Glutamatergic neuron (in vitro differentiated cells): ENCODE data around the gene SLC35B1. TPM values are rescaled to one million over a fixed set of nuclear protein-coding genes. Genes with fewer than 3 reads are reported as not detected.

ENCODE experiments used
- DNase-seq: peaks from one replicate; pipeline ENCODE4 v3.0.0; 2022
- H3K27ac Mint-ChIP-seq: one replicate; pipeline ENCODE4 v1.8.0; 2020; ENCODE audit warnings: mild to moderate bottlenecking, mixed read lengths, inconsistent platforms; ENCODE audit not compliant: unreplicated experiment
- H3K27me3 Mint-ChIP-seq: one replicate; pipeline ENCODE4 v1.8.0; 2020; ENCODE audit warnings: mild to moderate bottlenecking, moderate library complexity, mixed read lengths, inconsistent platforms; ENCODE audit not compliant: unreplicated experiment
- H3K36me3 Mint-ChIP-seq: one replicate; pipeline ENCODE4 v1.8.0; 2020; ENCODE audit warnings: mild to moderate bottlenecking, mixed read lengths, inconsistent platforms; ENCODE audit not compliant: unreplicated experiment
- H3K4me1 Mint-ChIP-seq: one replicate; pipeline ENCODE4 v1.8.0; 2020; ENCODE audit warnings: mild to moderate bottlenecking, low read depth, mixed read lengths, inconsistent platforms; ENCODE audit not compliant: unreplicated experiment
- H3K4me3 Mint-ChIP-seq: one replicate; pipeline ENCODE4 v1.8.0; 2020; ENCODE audit warnings: mild to moderate bottlenecking, mixed read lengths, inconsistent platforms; ENCODE audit not compliant: unreplicated experiment
- H3K9me3 Mint-ChIP-seq: one replicate; pipeline ENCODE4 v1.8.0; 2020; ENCODE audit warnings: mild to moderate bottlenecking, moderate library complexity, mixed read lengths, inconsistent platforms; ENCODE audit not compliant: unreplicated experiment
- CTCF ChIP-seq: fragments of 200-600 bp; sonication (generic); IDR thresholded peaks from one replicate; pipeline ENCODE4 v1.5.0; 2021; ENCODE audit not compliant: partially characterized antibody, unreplicated experiment
- long read RNA-seq: library from polyadenylated mRNA; unstranded; transcript quantifications from one replicate; pipeline ENCODE4 v2.0.0, GENCODE V29; 2020; ENCODE audit not compliant: unreplicated experiment
- total RNA-seq: library from RNA; stranded (reverse); fragmentation: NEBNext Ultra II Directional; extraction: Animal tissue kit (Norgen Biotek cat#: 25700); gene quantifications from one replicate; pipeline ENCODE4 v1.2.1, GENCODE V29; 2021; ENCODE audit not compliant: unreplicated experiment

The SLC35B1 gene, protein sequence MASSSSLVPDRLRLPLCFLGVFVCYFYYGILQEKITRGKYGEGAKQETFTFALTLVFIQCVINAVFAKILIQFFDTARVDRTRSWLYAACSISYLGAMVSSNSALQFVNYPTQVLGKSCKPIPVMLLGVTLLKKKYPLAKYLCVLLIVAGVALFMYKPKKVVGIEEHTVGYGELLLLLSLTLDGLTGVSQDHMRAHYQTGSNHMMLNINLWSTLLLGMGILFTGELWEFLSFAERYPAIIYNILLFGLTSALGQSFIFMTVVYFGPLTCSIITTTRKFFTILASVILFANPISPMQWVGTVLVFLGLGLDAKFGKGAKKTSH
- total RNA-seq, result 123 TPM
- long read RNA-seq, transcript SLC35B1-220 (9 exons, 1,611 nt), result major isoform, 37 of 95 reads
- long read RNA-seq, transcript SLC35B1-209 (9 exons, 1,320 nt), result minor isoform, 28 of 95 reads
- long read RNA-seq, partial matches to known transcripts, result 5 of 95 reads
- long read RNA-seq, other reads (novel, unspliced or antisense), result 24 of 95 reads

- Mint-ChIP-seq H3K4me3 (peak within 1 kb of the TSS; percentile 89), H3K4me1 (peaks cover 28% of the 10 kb centered on the region), H3K27ac (peak within 1 kb of the TSS; percentile 98), H3K36me3 (peaks cover 5% of the 10 kb centered on the region), H3K9me3 (peaks cover 5% of the 10 kb centered on the region), H3K27me3 (no peaks in the 10 kb centered on the region)
- peak; percentile 98 for DNase-seq
- TF ChIP-seq CTCF, result no peak
Observed at GRCh38 chr17:49707608-49708514, at the start of gene SLC35B1. Gene SLC35B1 (minus strand): TSS chr17:49707964. CDS start chr17:49707833, 131 bp downstream.

DNA sequence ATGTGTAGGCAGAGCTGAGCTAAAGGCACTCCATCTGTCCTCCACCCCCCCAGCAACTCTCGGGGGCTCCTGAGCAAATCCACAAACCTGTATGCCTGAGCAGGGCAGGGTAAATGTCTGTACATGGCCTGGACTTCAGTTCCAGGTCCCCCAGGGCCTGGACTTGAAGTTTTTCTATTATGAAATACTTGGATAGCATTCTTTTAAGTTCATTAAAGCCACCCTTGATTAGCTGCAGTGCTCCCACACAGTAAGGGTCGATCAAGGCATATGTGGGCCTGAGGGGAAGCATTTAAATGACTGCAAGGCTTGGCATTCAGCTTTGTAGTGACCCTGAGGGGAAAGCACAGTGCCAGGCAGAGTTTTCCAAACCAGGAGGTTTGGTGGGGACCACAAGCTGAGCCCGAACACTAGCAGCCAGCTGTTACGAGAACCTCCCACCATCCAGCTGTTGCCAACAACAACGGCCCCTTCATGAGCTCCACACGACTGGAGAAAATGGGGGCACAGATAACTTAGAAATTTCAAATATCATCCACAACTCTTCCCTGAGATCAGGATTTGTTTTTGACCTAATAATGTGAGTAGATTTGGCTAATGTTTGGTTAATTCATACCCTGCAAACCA is 49.5 kb upstream of the SLC35B1 start:
- DNase-seq, result no peak
- Mint-ChIP-seq H3K27ac (no peak overlapping the region), H3K4me1 (peaks cover 27% of the 10 kb centered on the region), H3K36me3 (no peaks in the 10 kb centered on the region), H3K9me3 (peaks cover 2% of the 10 kb centered on the region), H3K27me3 (peaks cover 3% of the 10 kb centered on the region), H3K4me3 (no peak overlapping the region)
- TF ChIP-seq CTCF, result no peak

- peaks cover 22% of the 10 kb centered on the region for H3K4me1 Mint-ChIP-seq
- no peaks in the 10 kb centered on the region for H3K36me3 Mint-ChIP-seq
- H3K9me3 Mint-ChIP-seq, result peaks cover 2% of the 10 kb centered on the region
- H3K27ac Mint-ChIP-seq, result no peak overlapping the region
- no peak for DNase-seq
- H3K27me3 Mint-ChIP-seq, result peaks cover under 1% of the 10 kb centered on the region
- no peak for TF ChIP-seq CTCF
- no peak overlapping the region for H3K4me3 Mint-ChIP-seq
Observed at GRCh38 chr17:49756323-49757150, 48.8 kb upstream of the SLC35B1 start.

- no peak overlapping the region for H3K4me3 Mint-ChIP-seq
- no peaks in the 10 kb centered on the region for H3K36me3 Mint-ChIP-seq
- no peak for TF ChIP-seq CTCF
- peaks cover 2% of the 10 kb centered on the region for H3K9me3 Mint-ChIP-seq
- DNase-seq, result no peak
- H3K27ac Mint-ChIP-seq, result no peak overlapping the region
- H3K27me3 Mint-ChIP-seq, result no peaks in the 10 kb centered on the region
- H3K4me1 Mint-ChIP-seq, result peaks cover 22% of the 10 kb centered on the region
Observed at GRCh38 chr17:49755663-49756283, 48.0 kb upstream of the SLC35B1 start.
